Vagina (tissue), 2 donors: ENCODE measurements around the gene ST8SIA1.

Experiments used
- POLR2AphosphoS5 ChIP-seq, 2 donors: sonication (generic); formaldehyde crosslinking; IDR thresholded peaks; one replicate each; pipeline ENCODE4 v1.9.0; 2017; ENCODE audit warnings: antibody characterized with exemption in 2 of 2, mild to moderate bottlenecking in 2 of 2, low read depth in 1 of 2; ENCODE audit not compliant: insufficient read depth in 1 of 2
- TF ChIP-seq, protein P1 (sequence below), 3 experiments: fragments of 450-650 bp in 2 of 3; fragments of 200-600 bp in 1 of 3; sonication (generic) in 1 of 3; IDR thresholded peaks; one replicate each; pipeline ENCODE4 v1.5.1; 2017 to 2019; ENCODE audit warnings: antibody characterized with exemption in 3 of 3, mild to moderate bottlenecking in 2 of 3, moderate library complexity in 2 of 3

DNA sequence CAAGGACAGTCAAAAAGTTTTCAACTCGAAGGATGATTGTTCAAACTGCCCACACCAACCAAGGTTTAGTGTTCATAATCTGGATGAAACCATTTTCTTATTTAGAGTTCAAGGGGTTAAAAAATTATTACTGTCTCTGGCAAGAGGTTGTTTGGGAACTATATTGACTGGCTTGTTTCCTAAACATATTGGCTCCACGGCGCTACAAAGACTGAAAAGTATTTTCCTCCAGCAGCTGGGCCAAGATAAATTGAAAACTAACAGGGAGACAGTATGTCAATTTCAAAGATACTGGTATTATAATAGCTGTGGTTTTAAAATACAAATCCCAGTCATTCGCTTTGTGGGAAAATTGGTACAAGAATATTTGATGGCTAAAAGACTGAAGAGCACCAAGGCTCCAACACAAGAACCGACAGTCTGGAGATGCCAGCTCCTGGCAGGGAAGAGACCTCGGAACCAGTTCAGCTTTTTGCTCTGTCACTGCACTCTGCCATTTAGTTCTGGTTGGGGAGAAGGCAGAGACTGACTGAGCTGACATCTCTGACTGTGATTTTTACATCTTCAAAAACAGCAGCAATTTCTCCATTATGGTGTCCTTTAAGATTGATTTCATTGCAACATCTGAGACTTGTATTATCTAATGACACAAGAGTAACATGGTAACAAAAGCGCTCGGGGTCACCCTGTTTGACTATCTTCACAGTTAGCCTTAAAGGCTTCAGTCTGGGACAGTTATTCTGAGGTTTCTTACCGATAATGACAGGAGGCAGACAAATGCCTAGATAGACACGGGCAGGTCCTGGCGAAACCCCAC is 62.0 kb downstream of the ST8SIA1 start:
- TF ChIP-seq, protein P1, sequence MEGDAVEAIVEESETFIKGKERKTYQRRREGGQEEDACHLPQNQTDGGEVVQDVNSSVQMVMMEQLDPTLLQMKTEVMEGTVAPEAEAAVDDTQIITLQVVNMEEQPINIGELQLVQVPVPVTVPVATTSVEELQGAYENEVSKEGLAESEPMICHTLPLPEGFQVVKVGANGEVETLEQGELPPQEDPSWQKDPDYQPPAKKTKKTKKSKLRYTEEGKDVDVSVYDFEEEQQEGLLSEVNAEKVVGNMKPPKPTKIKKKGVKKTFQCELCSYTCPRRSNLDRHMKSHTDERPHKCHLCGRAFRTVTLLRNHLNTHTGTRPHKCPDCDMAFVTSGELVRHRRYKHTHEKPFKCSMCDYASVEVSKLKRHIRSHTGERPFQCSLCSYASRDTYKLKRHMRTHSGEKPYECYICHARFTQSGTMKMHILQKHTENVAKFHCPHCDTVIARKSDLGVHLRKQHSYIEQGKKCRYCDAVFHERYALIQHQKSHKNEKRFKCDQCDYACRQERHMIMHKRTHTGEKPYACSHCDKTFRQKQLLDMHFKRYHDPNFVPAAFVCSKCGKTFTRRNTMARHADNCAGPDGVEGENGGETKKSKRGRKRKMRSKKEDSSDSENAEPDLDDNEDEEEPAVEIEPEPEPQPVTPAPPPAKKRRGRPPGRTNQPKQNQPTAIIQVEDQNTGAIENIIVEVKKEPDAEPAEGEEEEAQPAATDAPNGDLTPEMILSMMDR (IDR thresholded peaks at IDR 0.05), result no peak
- no peak for TF ChIP-seq POLR2AphosphoS5 (IDR thresholded peaks at IDR 0.05; ENCODE audit: insufficient read depth in 1 of 2, low read depth in 1 of 2)
